Forelimb muscle (tissue), 1 donor: ENCODE data around the gene ACY1. TPM values are rescaled to one million over a fixed set of nuclear protein-coding genes. Genes with fewer than 3 reads are reported as not detected.

Source experiments
- DNase-seq: peaks from one replicate; pipeline ENCODE4 v3.0.0-alpha.2; 2013; ENCODE audit warnings: low read depth
- polyA plus RNA-seq: library from polyadenylated mRNA; unstranded; fragments of 120-200 nt; gene quantifications from one replicate; pipeline ENCODE4 v1.2.1, GENCODE V29; 2013; ENCODE audit not compliant: insufficient read length

Gene ACY1
- 12.9 TPM for polyA plus RNA-seq

DNA sequence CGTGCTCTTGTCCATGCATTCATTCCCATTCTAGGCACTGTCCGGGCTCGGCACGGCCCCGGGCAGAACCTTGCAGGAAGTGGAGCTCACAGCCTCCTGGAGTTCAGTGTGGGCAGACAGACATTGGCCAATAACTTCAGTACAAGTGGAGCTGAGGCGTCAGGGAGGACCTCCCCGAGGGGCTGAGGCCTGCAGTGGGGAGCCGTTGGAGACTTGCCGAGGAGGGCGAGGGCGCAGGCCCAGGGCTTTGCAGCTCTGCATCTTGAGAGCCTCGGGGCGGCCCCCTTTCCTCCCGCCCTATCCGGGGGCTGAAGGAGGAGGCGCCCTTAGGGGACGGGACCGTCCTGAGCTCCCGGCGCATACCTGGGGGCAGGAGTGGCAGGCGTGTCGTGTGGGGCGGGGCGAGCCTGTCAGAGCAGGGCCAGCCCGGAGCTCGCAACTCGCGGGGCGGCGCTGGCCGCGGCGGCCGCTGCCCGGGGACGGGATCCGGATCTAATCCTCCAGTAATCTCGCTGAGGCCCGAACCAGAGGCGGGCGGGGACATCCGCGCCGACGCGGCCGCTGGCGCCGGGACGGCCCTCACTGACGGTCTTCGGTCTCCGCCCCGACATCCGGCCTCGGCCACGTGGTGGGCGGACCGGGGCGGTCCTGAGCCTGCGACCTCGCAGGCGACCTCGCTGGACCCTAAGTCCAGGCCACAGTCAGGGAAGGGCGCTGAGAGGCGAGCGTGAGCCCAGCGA lies at the start of gene ACY1:
Gene ACY1, plus strand, starts transcription at position 698 of the 740 bp plus-strand sequence. CDS start 530 bp downstream, outside the sequence.
- DNase-seq, result no peak

DNA sequence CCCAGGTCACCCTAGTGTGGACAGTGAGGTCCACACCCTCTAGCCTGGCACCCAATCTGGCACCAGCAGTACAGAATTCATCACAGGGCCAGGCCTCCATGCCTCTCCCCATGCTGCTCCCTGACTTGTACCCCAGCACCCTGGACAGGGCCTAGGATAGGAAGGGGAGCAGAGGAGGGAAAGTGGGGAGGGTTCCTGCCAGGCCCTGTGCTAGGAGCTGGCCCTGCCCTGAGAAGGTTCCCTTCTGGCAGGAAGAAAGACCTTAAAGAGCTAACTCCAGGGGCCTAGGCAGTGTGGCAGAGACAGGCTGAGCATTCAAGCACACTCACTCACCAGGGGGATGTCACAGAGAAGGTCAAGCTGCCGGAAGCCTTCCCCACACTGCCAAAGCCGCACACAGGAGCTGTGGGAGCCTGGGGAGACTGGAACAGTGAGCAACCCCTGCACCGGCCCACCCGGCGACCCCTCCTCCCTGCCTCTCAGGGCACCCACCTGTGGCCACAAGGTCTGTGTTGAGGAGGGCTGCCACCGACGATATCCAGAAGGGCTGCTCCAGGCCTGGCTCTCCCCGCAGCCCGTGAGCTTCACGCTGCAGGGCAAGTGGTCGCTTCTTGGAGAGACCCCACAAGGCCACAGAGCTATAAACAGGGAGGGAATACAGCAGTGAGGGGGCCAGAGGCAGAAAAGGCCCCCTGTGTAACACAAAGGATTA lies 49.0 kb upstream of the ACY1 start:
- no peak for DNase-seq

- no peak for DNase-seq
Observed at GRCh38 chr3:51934991-51935885, 48.1 kb upstream of the ACY1 start.

GRCh38 chr3:51935886-51936755 lies 47.2 kb upstream of the ACY1 start:
- DNase-seq, result no peak

DNA sequence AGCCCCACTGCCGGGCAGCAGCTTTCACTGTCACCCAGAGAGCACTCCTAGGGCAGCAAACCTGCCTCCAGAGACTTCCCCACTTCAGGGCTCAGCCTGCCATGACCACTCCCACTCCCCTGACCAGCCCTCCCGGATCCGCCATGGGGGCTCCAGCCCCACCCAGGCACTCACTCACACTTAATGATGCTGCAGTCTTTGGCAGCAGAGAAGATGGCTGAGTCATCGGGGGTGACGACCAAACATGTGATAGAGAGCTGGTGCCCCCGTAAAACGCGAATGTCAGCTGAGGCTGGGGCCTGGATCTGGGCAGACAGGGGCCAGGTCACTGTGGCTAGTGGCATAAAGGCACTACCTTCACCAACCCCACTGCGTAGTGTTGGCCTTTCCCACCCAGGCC lies 46.3 kb upstream of the ACY1 start:
- DNase-seq, result no peak

DNA sequence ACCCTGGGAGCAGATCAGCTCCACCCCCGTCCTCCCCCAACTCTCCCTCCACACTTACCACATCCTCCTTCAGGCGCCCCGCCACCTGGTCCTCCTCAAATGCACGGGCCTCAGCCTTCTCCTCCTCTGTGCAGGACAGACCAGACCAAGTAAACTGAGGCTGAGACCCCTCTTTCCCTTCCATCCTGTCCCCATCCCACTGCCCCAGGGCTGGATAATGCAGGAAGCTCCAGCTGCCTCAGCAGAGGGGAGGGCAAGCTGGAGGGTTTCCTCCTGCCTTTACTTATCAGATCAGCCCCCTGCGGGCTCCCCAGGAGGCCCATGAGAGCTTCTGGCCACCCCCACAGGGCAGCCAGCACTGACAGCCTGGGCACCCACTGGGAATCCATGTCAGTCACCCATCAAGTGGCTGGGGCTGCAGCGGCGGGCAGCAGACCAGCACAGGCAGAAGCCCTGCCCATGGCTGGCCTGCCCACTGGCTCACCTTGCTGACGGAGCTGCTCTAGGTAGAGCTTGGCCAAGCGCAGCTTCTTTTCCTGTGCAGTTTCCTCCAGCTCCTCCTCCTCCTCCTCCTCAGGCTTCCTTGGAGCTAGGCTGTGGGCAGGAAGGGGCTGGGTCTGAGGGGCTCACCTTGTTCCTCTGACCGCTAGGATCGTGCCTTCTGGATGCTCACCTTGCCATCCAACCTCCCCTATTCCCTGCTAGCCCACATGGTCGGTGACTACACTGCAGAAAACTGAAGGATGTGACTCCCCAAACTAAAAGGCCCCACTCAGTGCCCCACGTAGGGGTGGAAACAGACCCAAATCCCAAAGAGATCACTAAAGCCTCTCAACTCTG lies 45.5 kb upstream of the ACY1 start:
- DNase-seq, result no peak

GRCh38 chr3:51938780-51939425 lies 44.4 kb upstream of the ACY1 start:
- DNase-seq, result no peak

DNA sequence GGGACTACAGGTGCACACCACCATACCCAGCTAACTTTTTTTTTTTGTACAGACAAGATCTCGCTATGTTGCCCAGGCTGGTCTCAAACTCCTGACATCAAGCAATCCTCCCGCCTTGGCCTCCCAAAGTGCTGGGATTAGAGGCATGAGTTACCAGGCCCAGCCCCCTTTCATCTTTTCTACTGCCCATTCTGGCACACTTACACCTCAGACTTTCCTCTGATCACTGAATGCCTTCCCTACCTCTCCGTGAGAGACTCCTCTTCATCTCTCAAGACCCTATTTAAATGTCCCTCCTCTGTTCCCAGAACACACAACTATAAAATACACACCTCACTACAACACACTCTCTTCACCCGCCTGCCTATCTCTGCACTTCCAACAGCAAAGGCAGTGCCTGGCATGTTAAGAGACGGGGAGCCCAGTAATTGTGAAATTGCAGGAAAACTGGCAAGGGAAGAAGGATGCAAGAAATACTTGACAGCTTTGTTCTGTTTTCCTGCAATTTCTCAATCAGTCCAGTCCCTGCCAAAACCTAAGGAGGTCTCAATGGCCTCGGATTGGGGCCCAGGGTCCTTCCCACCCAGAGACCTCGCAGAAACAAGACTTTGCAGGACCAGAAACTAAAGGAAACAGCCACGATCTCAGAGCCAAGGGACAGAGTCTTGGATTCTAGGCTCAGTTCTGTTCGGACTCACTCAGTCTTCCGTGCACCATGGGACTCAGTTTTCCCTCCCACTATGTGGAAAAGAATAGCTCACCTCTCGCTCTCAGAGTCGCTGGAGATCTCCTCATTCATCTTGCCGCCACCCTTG lies 42.5 kb upstream of the ACY1 start:
- no peak for DNase-seq

DNA sequence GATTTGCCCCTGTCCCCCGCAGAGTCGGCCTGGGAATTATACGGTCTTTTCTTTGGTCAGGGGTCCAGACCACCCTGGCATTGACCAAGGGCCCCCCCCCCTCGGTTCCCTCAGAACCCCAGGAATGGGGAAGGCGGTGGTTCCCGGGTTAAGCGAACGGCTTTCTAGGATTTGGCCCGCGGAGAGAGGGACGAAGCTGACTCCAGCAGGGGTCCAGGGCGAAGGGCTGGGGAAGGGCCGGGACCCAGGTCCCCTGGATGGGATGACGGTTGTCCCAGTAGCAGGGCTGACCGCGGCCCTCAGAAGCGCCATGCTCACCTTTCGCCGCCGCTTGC lies 41.9 kb upstream of the ACY1 start:
- no peak for DNase-seq

DNA sequence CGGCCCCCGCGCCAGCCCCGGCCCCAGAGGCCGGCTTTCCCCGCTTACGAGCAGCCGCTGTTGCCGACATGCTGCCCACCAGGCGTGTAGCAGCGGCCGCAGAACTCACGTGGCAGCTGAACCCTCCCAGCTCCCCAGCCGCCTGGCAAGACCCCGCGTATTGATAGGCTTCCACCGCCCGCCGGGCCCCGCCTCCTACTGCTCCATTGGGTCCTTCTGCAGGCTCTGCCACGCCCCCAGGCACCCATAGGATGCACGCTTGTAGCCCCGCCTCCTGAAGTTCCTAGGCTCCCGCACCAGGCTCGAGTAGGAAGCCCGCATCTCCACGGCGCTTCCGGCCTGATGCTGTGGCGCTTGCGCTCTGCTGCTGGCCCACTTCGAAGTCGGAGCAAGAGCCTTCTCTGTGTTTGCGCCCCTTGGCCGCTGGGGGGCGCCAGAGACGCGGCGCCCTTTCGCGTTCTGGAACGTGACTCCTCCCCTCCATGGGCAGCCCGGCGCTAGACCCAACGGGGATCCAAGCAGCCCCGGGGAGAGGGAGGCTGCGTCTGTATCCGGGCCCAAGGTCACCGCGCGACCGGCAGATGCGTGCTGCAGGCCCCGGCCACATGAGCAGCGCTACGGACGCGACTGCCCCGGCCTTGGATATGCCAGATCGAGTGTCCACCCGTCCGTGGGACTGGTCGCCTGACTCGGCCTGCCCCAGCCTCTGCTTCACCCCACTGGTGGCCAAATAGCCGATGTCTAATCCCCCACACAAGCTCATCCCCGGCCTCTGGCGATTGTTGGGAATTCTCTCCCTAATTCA lies 41.3 kb upstream of the ACY1 start, which contains the start of the genes PARP3 and RRP9:
Gene PARP3, plus strand, starts transcription at position 566 of the 805 bp plus-strand sequence. CDS start 993 bp downstream, outside the sequence.
Gene RRP9, minus strand, starts transcription at position 107 of the 805 bp plus-strand sequence. Its CDS starts 37 bp downstream, at position 70.
- DNase-seq, result peak; percentile 98

DNA sequence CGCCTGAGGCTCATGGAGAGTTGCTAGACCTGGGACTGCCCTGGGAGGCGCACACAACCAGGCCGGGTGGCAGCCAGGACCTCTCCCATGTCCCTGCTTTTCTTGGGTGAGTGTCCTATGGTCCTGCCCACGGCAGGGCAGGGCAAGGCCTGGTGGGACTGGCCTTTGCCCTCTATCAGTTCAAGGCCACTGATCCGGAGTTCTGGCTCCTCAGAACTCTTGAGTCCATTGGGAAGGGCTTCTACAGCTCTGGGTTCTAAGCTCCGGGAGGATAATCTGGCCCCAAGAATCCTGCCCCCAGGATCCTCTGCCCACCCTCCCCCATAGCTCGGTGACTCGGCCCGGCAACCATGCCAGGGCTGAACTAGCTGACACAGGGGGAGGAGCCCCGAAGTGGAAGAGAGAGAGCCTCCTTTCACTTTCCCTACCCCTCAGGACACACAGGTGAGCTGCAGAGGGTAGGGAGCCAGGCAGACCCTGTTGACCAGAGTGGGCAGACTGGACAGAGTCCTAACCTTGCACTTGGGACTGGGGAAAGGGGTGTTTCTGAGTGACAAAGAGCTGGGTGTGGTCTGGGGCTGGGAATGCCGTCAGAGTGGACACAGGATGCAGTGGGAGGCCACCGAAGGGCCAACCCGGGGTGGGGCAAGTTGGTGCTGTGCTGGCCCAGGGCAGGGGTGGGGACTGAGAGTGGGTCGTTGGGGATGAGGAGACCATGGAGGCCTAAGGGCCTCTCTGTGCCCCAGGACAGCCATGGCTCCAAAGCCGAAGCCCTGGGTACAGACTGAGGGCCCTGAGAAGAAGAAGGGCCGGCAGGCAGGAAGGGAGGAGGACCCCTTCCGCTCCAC lies 40.5 kb upstream of the ACY1 start:
- no peak for DNase-seq

GRCh38 chr3:51943451-51944391 lies 39.6 kb upstream of the ACY1 start:
- DNase-seq, result no peak

GRCh38 chr3:51944451-51945021 lies 38.8 kb upstream of the ACY1 start:
- DNase-seq, result no peak

GRCh38 chr3:51945031-51945840 lies 38.1 kb upstream of the ACY1 start:
- DNase-seq, result no peak
